GM18873 (cell line): Measurements from ENCODE around the gene DMBX1.

Source experiments
- ATAC-seq: cut with Tn5 transposase; IDR thresholded peaks from one replicate; pipeline ENCODE4 v1.9.1; 2021; ENCODE audit warnings: mild to moderate bottlenecking, moderate library complexity, moderate number of reproducible peaks; ENCODE audit not compliant: unreplicated experiment, low FRiP score

Gene DMBX1

GRCh38 chr1:46480959-46481646, 8.5 kb upstream of the DMBX1 start:
- ATAC-seq: no peak

- no peak for ATAC-seq
Measured at GRCh38 chr1:46481961-46482360, 7.7 kb upstream of the DMBX1 start.

GRCh38 chr1:46483589-46483988, 6.0 kb upstream of the DMBX1 start:
- ATAC-seq: no peak

- no peak for ATAC-seq
Measured at GRCh38 chr1:46484783-46485490, 4.7 kb upstream of the DMBX1 start.

- no peak for ATAC-seq
Measured at GRCh38 chr1:46485564-46486431, 3.8 kb upstream of the DMBX1 start.

GRCh38 chr1:46486432-46487015, 3.1 kb upstream of the DMBX1 start:
- no peak for ATAC-seq

- no peak for ATAC-seq
Measured at GRCh38 chr1:46487818-46488218, 1.8 kb upstream of the DMBX1 start.

GRCh38 chr1:46488343-46489168, 1.1 kb upstream of the DMBX1 start:
- no peak for ATAC-seq

GRCh38 chr1:46489169-46489637, 433 bp upstream of the DMBX1 start:
- no peak for ATAC-seq

- ATAC-seq: no peak
Measured at GRCh38 chr1:46490406-46490655, 695 bp downstream of the DMBX1 start.

GRCh38 chr1:46490656-46491442, 1.2 kb downstream of the DMBX1 start:
- no peak for ATAC-seq

GRCh38 chr1:46491443-46492268, 2.0 kb downstream of the DMBX1 start:
- ATAC-seq: no peak

GRCh38 chr1:46492269-46492853, 2.7 kb downstream of the DMBX1 start:
- no peak for ATAC-seq

GRCh38 chr1:46492871-46493270, 3.2 kb downstream of the DMBX1 start:
- ATAC-seq: no peak

- no peak for ATAC-seq
Measured at GRCh38 chr1:46493316-46494032, 3.8 kb downstream of the DMBX1 start.

GRCh38 chr1:46494910-46495309, 5.3 kb downstream of the DMBX1 start:
- ATAC-seq: no peak

- no peak for ATAC-seq
Measured at GRCh38 chr1:46495778-46496177, 6.1 kb downstream of the DMBX1 start.

GRCh38 chr1:46496505-46496904, 6.9 kb downstream of the DMBX1 start:
- ATAC-seq: no peak
